GM19043 (cell line): ENCODE data around the gene SLC2A5.
"Not testable (repeated sequence)": the region's sequence is repeated elsewhere in the genome, so short reads cannot be mapped to it uniquely, and the experiment has no call there.

Source experiments
- ATAC-seq: cut with Tn5 transposase; IDR thresholded peaks from one replicate; pipeline ENCODE4 v1.9.1; 2021; ENCODE audit warnings: low read depth; ENCODE audit not compliant: unreplicated experiment

SLC2A5 gene, protein sequence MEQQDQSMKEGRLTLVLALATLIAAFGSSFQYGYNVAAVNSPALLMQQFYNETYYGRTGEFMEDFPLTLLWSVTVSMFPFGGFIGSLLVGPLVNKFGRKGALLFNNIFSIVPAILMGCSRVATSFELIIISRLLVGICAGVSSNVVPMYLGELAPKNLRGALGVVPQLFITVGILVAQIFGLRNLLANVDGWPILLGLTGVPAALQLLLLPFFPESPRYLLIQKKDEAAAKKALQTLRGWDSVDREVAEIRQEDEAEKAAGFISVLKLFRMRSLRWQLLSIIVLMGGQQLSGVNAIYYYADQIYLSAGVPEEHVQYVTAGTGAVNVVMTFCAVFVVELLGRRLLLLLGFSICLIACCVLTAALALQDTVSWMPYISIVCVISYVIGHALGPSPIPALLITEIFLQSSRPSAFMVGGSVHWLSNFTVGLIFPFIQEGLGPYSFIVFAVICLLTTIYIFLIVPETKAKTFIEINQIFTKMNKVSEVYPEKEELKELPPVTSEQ

DNA sequence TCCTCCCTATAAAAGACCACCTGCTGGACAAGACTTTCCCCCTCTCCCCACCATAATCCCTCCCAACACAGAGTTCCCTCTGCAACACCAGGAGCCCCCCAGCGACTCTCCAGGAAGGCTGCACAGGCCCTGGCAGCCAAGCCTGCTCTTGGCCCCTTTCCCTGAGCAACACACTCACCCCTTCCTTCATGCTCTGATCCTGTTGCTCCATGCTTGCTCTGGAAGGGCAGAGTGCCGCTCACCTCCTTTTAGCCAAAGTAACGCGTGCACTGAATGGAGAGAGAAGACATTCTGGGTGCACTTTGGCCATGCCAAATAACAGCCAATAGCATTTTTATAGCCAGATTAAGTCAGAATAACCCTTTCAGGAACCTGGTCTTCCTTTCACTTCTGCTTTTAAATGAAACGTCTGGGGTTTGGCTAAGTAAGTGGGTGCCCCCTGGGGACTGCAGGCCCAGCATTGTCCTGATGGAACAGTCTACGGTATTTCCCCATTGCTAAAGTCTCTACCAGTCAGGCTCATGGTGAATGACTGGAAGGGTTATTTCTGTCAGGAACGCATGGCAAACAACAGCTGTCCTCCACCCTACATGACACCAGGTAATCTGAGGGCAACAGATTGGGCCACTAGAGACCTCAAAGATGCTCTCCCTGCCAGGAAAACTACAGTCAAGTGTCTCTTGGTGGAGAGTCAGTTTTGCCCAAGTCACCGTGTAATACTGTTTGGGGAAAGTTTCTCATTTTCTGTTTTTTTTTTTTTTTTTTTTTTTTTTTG lies at the start of gene SLC2A5:
TSS of gene SLC2A5 (minus strand) at position 310 of the 775 bp plus-strand sequence. CDS start at position 211, 99 bp downstream.
- ATAC-seq: peak; percentile 88

DNA sequence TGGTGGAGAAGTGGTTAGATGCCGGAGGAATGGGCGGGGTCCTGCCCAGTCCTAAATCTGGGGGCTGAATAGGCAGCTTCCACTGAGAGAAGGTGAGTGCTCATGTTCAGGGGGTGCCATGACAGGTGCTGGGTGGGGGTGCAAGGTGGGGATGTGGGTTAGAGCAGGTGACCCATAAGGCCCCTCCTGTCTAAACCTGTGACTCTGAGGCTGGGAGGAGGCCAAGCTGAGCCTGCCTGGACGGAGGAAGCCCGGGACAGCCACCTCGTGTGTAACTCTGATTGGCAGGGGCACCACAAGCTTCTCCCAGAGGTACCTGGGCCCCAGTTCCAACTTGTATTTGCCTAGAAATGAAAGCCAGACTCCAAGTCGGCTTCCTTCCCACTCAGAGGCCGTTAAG lies 48.8 kb upstream of the SLC2A5 start:
- ATAC-seq: no peak

DNA sequence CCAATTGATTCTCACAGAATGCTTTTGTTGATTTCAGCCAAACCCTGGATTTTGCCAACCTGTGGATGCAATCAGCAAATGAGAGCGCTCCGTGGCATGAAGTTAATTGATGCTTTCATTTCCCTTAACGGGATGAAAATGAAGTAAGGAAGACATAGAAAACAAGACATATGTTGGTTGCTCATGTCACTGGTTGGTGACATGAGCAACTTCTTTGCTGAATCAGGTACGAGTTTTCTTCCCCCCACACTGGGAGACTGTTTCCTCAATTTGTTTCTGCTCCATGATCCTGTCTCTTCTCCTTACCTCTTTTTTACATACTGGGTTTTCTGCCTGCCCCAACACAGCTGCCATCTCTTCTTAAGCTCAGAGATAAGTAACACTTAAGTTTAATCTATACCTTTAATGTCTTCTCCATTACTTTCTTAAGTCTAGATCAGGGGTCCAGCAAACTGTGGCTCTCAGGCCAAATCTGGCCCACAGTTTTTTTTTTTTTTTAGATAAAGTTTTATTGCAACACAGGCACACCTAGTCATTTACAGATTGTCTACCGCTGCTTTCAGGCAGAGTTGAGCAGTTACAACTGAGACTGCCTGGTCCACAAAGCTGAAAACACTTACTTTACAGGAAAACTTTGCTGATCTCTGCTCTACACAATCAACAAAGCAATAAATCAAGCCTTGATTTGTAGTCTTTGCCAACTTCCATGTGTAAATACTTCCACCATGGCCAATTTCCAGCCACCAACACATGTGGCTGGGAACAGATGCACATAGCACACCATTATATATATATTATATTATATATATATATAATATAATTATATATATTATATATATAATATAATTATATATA lies 46.1 kb upstream of the SLC2A5 start:
- ATAC-seq: no peak

DNA sequence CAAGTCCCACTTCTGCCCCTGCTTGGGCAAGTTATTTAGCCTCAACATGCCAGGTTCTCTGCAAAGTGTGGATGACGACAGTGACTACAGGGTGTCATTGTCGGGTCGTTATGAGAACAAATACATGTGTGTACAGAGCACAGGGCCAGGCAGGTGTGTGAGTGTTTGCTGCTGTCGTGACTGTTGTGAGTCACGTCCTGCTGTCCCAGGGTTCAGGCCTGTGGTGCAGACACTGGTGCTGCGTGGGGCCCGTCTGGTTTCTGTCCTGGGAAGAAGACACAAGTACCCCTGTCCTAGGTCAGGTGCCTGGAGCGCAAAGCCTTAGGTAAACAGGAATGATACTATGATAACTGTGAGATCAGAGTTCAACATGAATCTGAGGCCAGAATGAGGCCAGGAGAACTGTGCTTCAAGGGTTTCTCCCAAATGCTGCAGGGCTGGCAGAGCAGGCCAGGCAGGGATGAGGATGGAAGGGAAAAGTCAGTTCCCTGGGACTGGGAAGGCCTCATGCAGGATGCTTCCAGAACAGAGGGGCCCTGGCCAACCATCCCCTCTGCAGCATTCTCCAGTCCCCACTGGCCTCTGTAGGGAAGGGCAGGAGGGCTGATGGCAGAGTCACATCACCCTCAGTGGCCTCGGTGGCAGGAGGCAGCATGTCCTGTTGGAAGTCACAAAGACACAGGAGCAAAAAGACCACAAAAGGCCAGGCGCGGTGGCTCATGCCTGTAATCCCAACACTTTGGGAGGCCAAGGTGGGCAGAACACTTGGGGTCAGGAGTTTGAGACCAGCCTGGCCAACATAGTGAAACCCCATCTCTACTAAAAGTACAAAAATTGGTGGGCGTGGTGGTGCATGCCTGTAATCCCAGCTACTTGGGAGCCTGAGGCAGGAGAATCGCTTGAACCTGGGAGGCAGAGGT lies 43.8 kb upstream of the SLC2A5 start:
- ATAC-seq: no peak

DNA sequence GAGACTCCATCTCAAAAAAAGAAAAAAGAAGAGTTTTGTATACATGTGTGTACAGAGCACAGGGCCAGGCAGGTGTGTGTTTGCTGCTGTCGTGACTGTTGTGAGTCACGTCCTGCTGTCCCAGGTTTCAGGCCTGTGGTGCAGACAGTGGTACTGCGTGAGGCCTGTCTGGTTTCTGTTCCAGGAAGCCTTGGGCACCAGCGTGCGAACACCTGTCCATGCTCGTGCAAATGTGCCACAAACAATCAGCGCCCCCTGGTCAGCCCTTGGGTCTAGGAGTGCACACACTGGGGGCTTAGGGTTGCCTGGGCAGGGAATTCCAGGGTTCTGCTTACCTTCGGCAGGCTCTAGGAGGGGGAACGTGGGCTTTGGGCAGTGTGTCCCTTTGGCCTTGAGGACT lies 42.5 kb upstream of the SLC2A5 start:
- no peak for ATAC-seq

DNA sequence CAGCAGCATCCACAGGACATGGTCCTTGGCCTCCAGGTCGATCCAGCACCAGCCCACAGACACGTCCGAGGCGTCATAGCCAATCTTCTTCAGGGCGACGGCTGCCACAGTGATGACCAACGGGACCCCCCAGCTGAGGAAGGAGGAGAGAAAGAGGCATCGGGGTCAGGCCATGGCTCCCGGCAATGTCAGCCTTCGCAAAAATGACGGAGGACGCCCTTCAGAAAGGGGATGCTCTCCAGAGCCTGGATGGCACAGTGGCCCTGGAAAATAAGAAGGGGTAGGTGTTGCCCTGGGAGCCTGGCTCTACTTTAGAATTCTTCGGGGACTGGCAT lies 41.9 kb upstream of the SLC2A5 start:
- ATAC-seq: no peak

DNA sequence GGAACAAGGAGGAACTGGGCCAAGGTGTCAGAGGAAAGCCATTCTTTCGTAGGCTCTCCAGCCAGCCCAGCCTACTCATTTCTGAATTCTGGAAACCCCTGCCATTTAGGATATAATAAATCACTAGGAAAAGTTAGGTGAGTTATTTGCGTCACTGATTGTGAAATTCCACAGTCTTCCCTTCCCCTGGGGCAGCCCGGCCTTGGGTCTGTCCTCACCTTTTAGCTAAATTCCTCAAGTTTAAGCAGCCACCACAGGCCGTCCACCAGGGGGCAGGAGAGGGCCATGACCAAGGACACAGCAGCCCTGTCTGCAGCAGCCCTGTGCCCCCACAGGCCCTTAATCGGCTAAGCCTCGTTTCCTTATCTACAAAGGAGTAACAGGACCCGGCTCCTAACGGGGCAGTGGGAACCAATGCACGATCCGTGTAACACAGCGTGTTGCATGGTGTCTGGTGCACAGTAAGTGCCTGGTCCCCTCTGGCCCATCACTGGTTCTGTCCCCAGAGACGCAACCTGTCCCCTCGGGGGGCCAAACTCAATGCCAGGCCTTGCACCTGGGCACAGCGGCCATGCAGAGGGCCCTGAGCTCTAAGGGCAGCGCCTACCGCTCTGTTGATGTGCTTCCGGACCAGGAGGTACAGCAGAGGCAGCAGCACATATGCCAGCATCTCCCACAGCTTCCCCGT lies 41.4 kb upstream of the SLC2A5 start:
- no peak for ATAC-seq

DNA sequence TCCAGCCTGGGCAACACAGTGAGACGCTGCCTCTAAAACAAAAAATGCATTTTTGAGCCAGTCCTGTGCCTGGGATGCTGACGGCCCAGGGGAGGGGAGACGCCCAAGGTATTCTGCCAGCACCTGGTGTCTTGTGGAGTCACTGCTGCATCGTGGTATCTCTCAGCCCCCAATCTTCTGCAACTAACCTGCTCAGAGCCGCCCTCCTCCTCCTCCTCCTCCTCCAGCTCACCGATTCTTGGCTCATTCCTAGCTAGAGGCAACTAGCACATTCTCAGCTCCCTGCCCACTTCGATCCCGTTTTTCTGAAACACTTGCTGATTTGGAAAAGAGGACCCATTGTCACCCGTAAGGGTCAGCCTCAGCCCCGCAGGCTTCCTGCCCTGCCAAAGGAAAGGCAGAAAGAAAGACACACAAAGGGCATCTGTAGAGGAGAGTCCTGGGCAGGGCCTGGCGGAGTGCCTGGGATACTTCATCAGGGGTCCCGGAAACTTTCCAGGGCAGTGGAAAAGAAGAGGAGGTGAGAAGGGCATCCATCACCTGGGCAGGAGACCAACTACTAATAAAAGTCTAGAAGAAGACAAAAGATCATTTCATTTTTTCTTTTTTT lies 38.7 kb upstream of the SLC2A5 start:
- ATAC-seq: no peak

DNA sequence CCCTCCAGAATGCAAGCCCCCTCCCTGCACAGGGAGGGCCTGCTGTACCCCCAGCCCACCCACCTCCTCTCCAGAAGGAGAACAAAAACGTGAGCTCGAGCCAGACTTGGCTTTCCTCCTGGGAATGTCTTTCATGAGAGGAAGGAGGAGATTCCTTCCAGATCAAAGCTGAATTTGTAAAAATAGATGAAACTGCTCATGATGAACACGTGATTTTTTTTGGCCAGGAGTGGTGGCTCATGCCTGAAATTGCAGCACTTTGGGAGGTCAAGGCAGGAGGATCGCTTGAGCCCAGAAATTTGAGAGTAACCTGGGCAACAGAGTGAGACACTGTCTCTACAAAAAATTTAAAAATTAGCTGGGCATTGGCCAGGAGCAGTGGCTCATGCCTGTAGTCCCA lies 37.7 kb upstream of the SLC2A5 start:
- no peak for ATAC-seq

DNA sequence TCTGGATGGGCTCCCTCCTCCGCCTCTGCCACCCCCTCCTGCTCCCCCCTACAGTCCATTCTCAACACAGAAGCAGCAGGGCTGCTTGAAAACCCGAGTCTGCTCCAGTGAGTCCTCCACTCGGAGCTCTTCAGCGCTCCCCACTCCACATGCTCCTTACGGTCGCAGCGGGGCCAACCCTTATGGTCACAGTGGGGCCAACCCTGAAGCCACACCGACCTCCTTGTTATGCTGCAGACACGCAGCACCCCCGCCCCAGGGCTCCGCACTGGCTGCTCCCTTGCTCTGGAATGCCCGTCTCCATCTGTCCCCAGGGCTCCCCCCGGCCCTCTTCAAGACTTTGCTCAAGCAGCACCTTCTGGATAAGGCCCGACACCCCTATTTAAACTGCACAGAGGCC lies 36.9 kb upstream of the SLC2A5 start:
- ATAC-seq: no peak

DNA sequence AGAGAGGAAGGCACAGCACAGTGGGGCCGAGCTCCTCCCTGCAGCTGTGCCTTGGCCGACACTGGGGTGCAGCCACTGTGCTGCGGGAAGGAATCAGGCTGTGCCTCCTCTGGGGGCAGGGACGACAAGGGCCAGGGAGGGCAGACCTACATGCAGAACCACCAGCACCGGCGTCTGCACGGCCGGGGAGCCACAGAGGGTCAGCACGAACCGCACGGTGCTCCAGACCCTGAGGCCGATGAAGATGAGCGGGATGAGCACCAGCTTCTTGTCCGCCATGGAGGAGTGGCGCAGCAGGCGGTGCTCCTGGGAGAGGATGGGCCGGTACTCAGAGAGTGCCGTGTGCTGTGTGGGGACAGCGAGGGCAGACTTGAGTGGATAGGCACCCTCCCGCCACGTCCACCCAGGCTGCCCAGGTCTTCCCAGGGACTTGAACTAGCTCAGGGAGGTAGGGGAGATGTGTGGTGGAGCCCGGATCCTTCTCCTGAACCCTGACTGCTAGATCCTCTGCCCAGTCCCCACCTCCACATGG lies 36.0 kb upstream of the SLC2A5 start:
- no peak for ATAC-seq

DNA sequence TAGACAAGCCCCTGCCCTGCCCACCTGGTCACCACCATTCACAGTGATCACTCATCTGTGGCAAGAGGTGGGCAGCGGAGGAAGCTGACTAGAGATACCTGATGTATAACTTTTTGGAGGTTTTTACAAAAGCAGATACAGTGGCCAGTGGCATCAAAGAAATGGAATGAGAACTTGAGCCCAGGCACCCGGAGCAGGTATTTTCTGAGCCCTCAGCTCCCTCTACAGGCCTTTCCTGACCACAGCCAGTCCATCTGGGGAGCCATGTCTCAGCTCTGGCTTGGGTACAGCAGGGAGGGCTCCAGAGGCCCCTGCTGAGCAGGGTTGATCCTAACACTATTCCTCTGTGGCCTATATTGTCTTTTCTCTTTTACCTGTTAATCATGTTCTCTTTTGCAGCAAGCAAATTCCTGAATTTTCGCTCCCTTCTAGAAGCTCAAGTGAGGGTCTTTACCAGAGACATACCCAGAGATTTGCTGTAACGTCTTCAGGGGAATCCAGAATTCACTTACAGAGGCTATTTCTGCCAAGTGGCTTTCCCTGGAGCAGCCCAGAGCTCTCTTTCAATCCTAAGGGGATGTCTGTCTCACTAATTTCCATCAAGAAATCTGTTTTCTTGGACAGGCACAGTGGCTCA lies 32.2 kb upstream of the SLC2A5 start:
- no peak for ATAC-seq

DNA sequence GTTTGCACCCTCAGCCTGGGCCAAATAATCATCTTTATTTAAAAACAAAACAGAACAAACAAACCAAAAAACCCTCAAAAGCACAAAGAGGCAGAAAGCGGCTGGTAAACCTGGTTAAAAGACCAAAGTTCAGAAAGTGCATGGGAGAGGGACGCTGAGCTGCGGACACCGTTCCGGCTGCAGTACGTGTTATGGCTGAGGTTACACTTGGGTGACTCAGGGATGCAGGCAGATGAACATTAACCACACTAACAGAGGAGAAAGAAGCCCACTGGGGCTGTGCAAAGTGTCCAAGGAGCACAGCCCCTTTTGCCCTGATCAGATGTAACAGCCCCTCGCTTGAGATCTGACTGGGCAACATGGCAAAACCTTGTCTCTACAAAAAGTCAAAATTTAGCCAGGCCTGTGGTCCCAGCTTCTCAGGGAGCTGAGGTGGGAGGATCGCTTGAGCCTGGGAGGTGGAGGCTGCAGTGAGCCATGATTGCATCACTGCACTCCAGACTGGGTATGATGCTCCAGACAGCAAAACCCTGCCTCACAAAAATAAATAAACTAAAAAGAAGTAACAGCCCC lies 31.1 kb upstream of the SLC2A5 start:
- ATAC-seq: no peak

DNA sequence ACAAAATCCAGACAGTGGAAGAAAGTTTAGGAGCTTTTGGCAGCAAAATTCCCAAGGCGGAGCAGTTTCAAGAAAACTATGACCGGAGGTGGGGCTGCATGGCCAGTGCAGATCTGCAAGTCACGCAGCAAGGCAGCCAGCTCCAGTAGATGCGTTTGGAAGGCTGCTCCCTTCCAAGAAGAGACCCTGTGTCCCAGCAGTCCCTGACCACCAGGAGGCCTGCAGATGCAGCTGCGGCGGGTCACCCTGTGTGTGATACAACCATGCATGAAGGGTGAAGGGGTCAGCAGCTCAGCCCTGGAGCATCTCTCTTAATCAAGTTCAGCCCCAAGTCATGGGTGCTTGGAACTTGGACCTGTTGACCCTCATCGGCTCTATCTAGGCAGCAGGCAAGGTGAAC lies 30.1 kb upstream of the SLC2A5 start:
- ATAC-seq: no peak

DNA sequence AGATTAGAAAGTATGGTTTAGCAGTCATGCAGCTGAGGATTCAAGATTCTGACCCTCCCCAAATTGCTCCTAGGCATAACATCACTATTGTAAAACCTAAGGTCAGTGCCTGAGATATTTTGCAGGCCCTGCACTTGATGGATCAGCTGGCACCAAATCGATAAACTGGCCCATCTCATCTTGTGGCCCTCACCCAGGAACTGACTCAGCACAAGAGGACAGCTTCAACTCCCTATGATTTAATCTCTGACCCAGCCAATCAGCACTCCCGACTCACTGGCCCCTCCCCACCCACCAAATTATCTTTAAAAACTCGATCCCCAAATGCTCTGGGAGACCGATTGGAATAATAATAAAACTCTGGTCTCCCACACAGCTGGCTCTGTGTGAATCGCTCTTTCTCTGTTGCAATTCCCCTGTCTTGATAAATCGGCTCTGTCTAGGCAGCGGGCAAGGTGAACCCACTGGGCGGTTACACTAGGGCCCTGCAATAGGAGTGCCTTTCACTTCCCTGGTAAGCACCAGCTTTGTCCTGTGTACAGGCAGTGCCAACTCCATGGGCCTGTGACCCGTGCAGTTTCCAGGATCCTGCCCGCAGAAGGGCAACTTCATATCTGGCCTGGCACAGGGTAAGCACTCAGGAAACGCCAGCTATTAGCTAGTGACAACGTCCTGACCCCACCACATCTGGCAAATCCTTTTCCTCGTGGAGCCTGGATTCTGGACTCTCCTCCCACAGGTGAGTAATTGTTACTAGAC lies 28.7 kb upstream of the SLC2A5 start:
- ATAC-seq: no peak

DNA sequence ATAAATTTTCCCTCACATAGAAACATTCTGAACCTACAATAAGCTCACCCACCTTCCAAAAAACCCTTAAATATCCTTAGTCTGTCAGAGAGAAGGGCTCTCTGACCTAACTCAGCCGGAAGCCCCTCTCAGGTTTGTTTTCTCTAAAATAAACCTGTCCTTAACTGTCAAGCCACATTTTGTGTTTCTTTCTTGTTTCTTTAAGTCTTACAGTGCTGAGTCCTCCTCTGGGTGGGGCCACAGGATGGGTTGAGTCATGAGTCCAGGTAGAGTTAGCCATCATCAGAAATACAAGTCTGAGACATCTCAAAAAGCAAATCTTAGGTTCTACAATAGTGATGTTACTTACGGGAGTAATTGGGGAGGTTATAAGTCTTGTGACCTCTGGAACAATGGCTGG lies 26.4 kb upstream of the SLC2A5 start:
- ATAC-seq: no peak

DNA sequence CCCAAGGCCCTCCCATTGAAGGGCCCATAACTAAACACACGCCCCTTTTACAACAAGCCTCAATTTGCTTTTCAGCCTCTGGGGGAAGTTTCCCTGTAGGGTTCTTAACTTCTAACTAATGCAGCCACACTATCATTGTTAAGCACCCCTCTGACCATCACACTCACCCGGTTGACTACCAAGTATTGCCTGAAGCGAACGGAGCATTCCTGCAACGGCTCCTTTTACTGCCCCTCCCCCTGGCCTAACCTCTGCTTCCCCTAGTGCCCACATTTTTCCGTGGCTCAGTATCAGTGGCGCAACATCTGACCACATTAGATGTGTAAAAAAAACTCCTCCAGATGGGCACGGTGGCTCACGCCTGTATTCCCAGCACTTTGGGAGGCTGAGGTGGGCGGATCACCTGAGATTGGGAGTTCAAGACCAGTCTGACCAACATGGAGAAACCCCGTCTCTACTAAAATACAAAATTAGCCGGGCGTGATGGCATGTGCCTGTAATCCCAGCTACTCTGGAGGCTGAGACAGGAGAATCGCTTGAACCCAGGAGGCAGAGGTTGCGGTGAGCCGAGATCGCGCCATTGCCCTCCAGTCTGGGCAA lies 24.7 kb upstream of the SLC2A5 start:
- not testable (repeated sequence) for ATAC-seq
